GM19025 (cell line): Measurements from ENCODE around the gene ZNF146.
"Not testable (repeated sequence)": the region's sequence is repeated elsewhere in the genome, so short reads cannot be mapped to it uniquely, and the experiment has no call there.

Experiments
- ATAC-seq: cut with Tn5 transposase; IDR thresholded peaks from one replicate; pipeline ENCODE4 v1.9.1; 2021; ENCODE audit warnings: mild to moderate bottlenecking, low read depth, moderate library complexity; ENCODE audit not compliant: unreplicated experiment

Gene ZNF146

DNA sequence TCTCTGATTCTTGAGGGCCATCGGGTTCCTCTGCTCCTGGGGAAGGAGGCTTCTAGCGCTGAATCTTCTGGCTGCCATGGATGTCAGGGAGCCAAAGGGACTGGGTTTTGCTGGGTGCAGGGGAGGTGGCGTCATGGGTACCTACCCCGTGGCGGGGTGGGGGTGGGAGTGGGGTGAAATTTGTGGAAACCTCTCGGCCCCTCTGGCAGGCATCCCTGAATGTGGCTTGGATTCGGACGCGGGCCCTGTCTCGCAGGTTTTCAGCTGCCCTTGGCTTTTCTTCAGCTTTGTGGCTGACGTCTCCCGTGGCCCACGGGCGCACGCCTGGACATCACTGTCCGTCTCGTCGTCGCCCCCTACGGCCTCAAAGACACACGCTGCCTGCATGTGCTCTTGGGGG is 53.2 kb downstream of the ZNF146 start:
- not testable (repeated sequence) for ATAC-seq

DNA sequence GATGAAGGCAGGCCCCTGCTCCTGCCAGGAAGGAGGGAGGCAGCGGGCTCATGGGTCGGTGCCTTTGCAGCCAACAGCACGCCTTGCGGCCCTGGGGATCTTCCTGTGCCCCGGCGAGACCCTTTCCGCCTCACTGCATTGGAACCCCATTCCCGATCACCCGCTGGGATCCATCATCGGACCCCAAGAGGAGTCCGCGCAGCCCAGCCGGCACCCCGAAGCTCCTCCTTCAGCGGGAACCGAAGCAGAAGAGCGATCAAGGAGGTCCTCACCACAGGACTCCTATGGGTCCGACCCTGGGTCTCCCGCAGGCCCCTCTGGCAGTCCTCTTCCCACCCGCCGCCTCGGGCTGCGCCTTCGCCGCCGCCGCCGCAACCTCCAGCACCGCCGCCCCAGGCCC is 53.7 kb downstream of the ZNF146 start:
- not testable (repeated sequence) for ATAC-seq

DNA sequence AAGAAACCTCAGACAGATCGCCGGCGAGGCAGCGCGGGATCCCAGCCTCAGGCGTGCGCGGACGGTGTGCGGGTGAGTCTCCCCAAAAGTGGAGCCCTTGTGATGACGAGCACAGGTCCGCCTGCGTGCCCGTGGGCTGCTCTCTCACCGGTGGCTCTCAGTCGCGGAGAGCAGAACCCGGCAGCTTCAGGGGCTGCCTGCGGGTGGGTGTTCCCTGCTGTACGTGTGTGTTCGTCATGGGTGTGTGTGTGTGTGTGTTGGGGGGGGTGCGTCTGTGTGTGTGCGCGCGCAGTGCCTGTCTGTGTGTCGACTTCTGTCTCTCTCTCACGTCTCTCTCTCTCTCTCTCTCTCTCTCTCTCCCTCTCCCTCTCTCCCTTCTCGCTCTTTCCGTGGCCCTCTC is 54.4 kb downstream of the ZNF146 start:
- ATAC-seq, result not testable (repeated sequence)
